GM23338 (cell line): ENCODE data around the gene FERMT3. TPM values are rescaled to one million over a fixed set of nuclear protein-coding genes. Genes with fewer than 3 reads are reported as not detected.
A peak's percentile ranks its signal among the peaks of the same experiment; 100 is the strongest.

ENCODE experiments used
- ATAC-seq: fragments of 200-7000 bp; cut with Tn5 transposase; 3 replicates; pipeline ENCODE4 v1.9.1; 2020
- DNase-seq: peaks from one replicate; pipeline ENCODE4 v3.0.0-alpha.2; 2015; ENCODE audit warnings: low spot score
- H2AFZ ChIP-seq: fragments of 200-600 bp; sonication (generic); 2 replicates; pipeline ENCODE4 v1.8.0; 2016; ENCODE audit warnings: antibody characterized with exemption, mild to moderate bottlenecking, moderate library complexity
- H3F3A ChIP-seq: fragments of 200-600 bp; sonication (generic); replicated peaks from 2 replicates; pipeline ENCODE4 v1.8.0; 2017; ENCODE audit warnings: antibody characterized with exemption, mixed run types, low read depth
- H3K27ac ChIP-seq: fragments of 200-600 bp; sonication (generic); 2 replicates; pipeline ENCODE4 v1.6.1; 2016; ENCODE audit warnings: low read depth
- H3K27me3 ChIP-seq: fragments of 200-600 bp; sonication (generic); 2 replicates; pipeline ENCODE4 v1.8.0; 2016; ENCODE audit warnings: mild to moderate bottlenecking, mixed run types, moderate library complexity; ENCODE audit not compliant: insufficient read depth
- H3K36me3 ChIP-seq: fragments of 200-600 bp; sonication (generic); 2 replicates; pipeline ENCODE4 v1.8.0; 2016; ENCODE audit warnings: mild to moderate bottlenecking; ENCODE audit not compliant: insufficient read depth
- H3K4me1 ChIP-seq: fragments of 200-600 bp; sonication (generic); 2 replicates; pipeline ENCODE4 v1.8.0; 2016; ENCODE audit warnings: mild to moderate bottlenecking, moderate library complexity; ENCODE audit not compliant: insufficient read depth
- H3K4me2 ChIP-seq: fragments of 200-600 bp; sonication (generic); 2 replicates; pipeline ENCODE4 v1.7.1; 2017; ENCODE audit warnings: mixed run types
- H3K4me3 ChIP-seq: fragments of 200-600 bp; sonication (generic); 2 replicates; pipeline ENCODE4 v1.6.1; 2016; ENCODE audit warnings: mixed run types
- H3K79me2 ChIP-seq: fragments of 200-600 bp; sonication (generic); replicated peaks from 2 replicates; pipeline ENCODE4 v1.8.0; 2017; ENCODE audit warnings: mild to moderate bottlenecking; ENCODE audit not compliant: insufficient read depth
- H3K9me2 ChIP-seq: fragments of 200-600 bp; sonication (generic); 2 replicates; pipeline ENCODE4 v1.8.0; 2017; ENCODE audit not compliant: insufficient read depth
- H4K20me1 ChIP-seq: fragments of 200-600 bp; sonication (generic); replicated peaks from 2 replicates; pipeline ENCODE4 v1.8.0; 2017; ENCODE audit warnings: mild to moderate bottlenecking; ENCODE audit not compliant: insufficient read depth
- H3K27ac Mint-ChIP-seq: 2 replicates; pipeline ENCODE4 v1.8.0; 2020; ENCODE audit warnings: inconsistent platforms, mild to moderate bottlenecking, moderate library complexity, mixed read lengths
- H3K27me3 Mint-ChIP-seq: 3 replicates; pipeline ENCODE4 v1.8.0; 2022; ENCODE audit warnings: low read depth, mild to moderate bottlenecking, moderate library complexity, mixed read lengths, inconsistent platforms; ENCODE audit not compliant: insufficient read depth, poor library complexity
- H3K36me3 Mint-ChIP-seq: 3 replicates; pipeline ENCODE4 v1.8.0; 2021; ENCODE audit warnings: low read depth, mild to moderate bottlenecking, inconsistent platforms, moderate library complexity, mixed read lengths
- H3K4me1 Mint-ChIP-seq: 3 replicates; pipeline ENCODE4 v1.8.0; 2020; ENCODE audit warnings: mild to moderate bottlenecking, inconsistent platforms, mixed read lengths
- H3K4me3 Mint-ChIP-seq: 3 replicates; pipeline ENCODE4 v1.8.0; 2021; ENCODE audit warnings: moderate library complexity, mild to moderate bottlenecking, inconsistent platforms, mixed read lengths
- H3K9me3 Mint-ChIP-seq: 3 replicates; pipeline ENCODE4 v1.8.0; 2020; ENCODE audit warnings: moderate library complexity, mild to moderate bottlenecking, inconsistent platforms, mixed read lengths
- ETS1 ChIP-seq: IDR thresholded peaks from 2 replicates; pipeline ENCODE4 v1.6.1; 2016; ENCODE audit warnings: antibody characterized with exemption
- EZH2 ChIP-seq: fragments of 200-600 bp; sonication (generic); IDR thresholded peaks from one replicate; pipeline ENCODE4 v1.8.0; 2017; ENCODE audit warnings: antibody characterized with exemption, mild to moderate bottlenecking, low read depth; ENCODE audit not compliant: unreplicated experiment
- EZH2phosphoT487 ChIP-seq: fragments of 200-600 bp; sonication (generic); IDR thresholded peaks from one replicate; pipeline ENCODE4 v1.8.1; 2018; ENCODE audit warnings: antibody characterized with exemption; ENCODE audit not compliant: unreplicated experiment
- JUNB ChIP-seq: IDR thresholded peaks from one replicate; pipeline ENCODE4 v1.6.1; 2016; ENCODE audit warnings: antibody characterized with exemption; ENCODE audit not compliant: unreplicated experiment
- POLR2AphosphoS5 ChIP-seq: IDR thresholded peaks from 2 replicates; pipeline ENCODE4 v1.6.1; 2016; ENCODE audit warnings: antibody characterized with exemption, low read depth
- ZNF114 ChIP-seq: fragments of 250-450 bp; sonication (Bioruptor Pico); IDR thresholded peaks from 2 replicates; pipeline ENCODE4 v1.5.0; 2020; ENCODE audit warnings: mild to moderate bottlenecking, moderate library complexity
- polyA plus RNA-seq: library from polyadenylated mRNA; unstranded; fragments of >200 nt; fragmentation: Nextera tagmentation; extraction: Ambion mirVana; gene quantifications from 2 replicates; pipeline ENCODE4 v1.2.1, GENCODE V29; 2016
- total RNA-seq: library from RNA; depleted of rRNA; stranded (reverse); fragments of >200 nt; shearing (Covaris generic); gene quantifications from 2 replicates; pipeline ENCODE4 v1.2.3, GENCODE V29; 2014
- TF ChIP-seq, protein P1 (sequence below): IDR thresholded peaks from one replicate; pipeline ENCODE4 v1.6.1; 2018; ENCODE audit warnings: antibody characterized with exemption; ENCODE audit not compliant: unreplicated experiment
- TF ChIP-seq, protein P2 (sequence below), 2 experiments: fragments of 200-600 bp in 1 of 2; sonication (generic) in 1 of 2; conservative IDR thresholded peaks; 2 replicates each; pipeline versions ENCODE4 v1.5.1 to v1.6.1; 2016 to 2017; ENCODE audit warnings: antibody characterized with exemption in 2 of 2, low read depth in 2 of 2, mild to moderate bottlenecking in 2 of 2, moderate library complexity in 1 of 2

Gene FERMT3
- total and polyA plus RNA-seq, 2 experiments from 2014 or later = 1.5 to 1.6 TPM

DNA sequence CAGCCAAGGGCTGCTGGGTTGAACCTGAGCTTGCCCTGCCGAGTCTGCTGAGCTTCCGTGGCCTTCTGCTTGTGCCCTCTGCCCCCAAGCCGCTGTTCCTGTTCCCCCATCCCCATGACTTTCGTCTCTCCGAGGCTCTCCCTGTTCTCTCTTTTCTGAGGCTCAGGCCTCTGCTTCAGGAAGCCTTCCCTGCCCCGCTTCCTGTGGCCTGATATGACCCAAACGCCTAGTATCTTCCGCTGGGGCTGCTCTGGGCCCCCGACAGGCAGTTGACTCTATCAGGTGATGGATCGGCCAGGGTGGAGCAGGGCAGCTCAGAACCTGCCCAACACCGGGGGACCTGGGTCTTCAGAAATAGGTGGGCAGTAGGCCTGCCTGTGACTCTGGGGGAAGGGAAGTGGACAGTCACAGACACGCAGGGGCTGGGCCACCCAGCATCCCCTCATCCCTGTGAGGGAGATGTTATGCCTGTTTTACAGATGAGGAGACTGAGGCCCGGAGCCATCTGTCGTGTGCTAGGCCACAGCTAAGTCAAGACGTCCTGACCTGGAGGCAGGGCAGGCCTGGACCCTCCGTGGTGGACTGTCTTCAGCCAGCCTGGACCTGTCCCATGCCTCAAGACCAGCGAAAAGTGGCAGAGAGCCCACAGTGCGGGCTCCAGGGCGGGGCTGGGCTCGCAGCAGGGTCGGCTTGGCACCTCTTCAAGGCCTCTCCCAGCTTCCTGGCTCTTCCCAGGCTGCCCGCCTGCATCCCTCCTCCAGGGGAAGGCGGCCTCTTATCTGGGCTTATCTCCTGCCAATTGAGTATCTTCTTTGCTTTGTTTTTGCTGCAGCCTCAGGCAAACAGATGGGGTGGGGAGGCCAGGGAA, 61.7 kb downstream of the FERMT3 start:
- Histone ChIP-seq H3K9me2 (no peaks in the 10 kb centered on the region), H3K36me3 (no peaks in the 10 kb centered on the region; the same call in 1 of the 2 replicates), H3K27ac (peak overlapping the region; percentile 81), H3K79me2 (no peaks in the 10 kb centered on the region), H3K4me3 (peak overlapping the region; percentile 73), H3F3A (peaks cover 33% of the 10 kb centered on the region), H2AFZ (no peak overlapping the region), H3K27me3 (no peaks in the 10 kb centered on the region), H4K20me1 (no peaks in the 10 kb centered on the region), H3K4me2 (peak overlapping the region; percentile 94), H3K4me1 (peaks cover 11% of the 10 kb centered on the region; the same call in 1 of the 2 replicates)
- ATAC-seq (no peak), DNase-seq (no peak)
- peaks cover 37% of the 10 kb centered on the region for H3K36me3 Mint-ChIP-seq
- H3K9me3 Mint-ChIP-seq = peaks cover 3% of the 10 kb centered on the region; the same call in 2 of the 3 replicates
- peaks cover 23% of the 10 kb centered on the region for H3K4me1 Mint-ChIP-seq
- H3K27me3 Mint-ChIP-seq = peaks cover 23% of the 10 kb centered on the region
- peak overlapping the region; percentile 94 for H3K4me3 Mint-ChIP-seq
- TF ChIP-seq POLR2AphosphoS5 (no peak), EZH2 (no peak), ZNF114 (CRISPR knock-in tag) (no peak), EZH2phosphoT487 (no peak), JUNB (no peak), ETS1 (no peak)
- H3K27ac Mint-ChIP-seq = peak overlapping the region; percentile 73; the same call in 1 of the 2 replicates

DNA sequence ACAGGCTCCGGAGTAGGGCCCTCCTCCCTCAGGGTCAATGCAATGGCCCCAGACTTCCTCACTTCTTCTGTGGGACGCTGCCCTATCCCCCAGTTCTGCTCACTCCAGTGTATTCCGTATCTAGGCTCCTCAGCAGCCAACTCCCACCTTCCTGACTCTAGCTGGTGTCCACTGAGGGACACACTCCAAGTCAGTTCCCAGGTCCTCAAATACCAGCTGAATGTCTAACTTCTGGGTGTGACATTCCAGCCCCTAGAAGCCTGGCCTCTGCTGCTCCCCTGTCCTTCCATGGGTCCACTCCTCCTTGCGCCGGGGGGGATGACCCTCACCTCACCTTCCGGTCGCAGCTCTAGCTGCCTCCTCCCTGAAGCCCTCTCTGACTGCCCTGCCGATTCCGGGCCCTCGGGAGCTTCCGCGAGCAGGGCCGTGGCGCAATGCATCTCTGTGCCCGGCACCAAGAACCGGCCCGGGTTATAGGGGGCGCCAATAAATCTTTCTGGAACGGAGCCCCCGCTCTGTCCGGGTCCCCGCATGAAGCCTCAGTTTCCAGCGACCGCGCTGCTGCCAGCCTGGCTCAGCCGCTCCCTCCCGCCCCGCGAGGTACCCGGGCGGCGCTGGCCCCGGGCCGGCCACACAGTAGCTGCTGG, 62.5 kb downstream of the FERMT3 start:
- H3K9me2 ChIP-seq = no peaks in the 10 kb centered on the region
- Mint-ChIP-seq H3K4me1 (peaks cover 23% of the 10 kb centered on the region), H3K9me3 (peaks cover 3% of the 10 kb centered on the region; the same call in 2 of the 3 replicates), H3K27me3 (peaks cover 23% of the 10 kb centered on the region), H3K27ac (peak overlapping the region; percentile 73), H3K4me3 (peak overlapping the region; percentile 94), H3K36me3 (peaks cover 31% of the 10 kb centered on the region)
- ATAC-seq = peak; percentile 13
- peak overlapping the region; percentile 81 for H3K27ac ChIP-seq
- no peaks in the 10 kb centered on the region for H3K36me3 ChIP-seq
- peaks cover 31% of the 10 kb centered on the region for H3F3A ChIP-seq
- TF ChIP-seq, protein P1, sequence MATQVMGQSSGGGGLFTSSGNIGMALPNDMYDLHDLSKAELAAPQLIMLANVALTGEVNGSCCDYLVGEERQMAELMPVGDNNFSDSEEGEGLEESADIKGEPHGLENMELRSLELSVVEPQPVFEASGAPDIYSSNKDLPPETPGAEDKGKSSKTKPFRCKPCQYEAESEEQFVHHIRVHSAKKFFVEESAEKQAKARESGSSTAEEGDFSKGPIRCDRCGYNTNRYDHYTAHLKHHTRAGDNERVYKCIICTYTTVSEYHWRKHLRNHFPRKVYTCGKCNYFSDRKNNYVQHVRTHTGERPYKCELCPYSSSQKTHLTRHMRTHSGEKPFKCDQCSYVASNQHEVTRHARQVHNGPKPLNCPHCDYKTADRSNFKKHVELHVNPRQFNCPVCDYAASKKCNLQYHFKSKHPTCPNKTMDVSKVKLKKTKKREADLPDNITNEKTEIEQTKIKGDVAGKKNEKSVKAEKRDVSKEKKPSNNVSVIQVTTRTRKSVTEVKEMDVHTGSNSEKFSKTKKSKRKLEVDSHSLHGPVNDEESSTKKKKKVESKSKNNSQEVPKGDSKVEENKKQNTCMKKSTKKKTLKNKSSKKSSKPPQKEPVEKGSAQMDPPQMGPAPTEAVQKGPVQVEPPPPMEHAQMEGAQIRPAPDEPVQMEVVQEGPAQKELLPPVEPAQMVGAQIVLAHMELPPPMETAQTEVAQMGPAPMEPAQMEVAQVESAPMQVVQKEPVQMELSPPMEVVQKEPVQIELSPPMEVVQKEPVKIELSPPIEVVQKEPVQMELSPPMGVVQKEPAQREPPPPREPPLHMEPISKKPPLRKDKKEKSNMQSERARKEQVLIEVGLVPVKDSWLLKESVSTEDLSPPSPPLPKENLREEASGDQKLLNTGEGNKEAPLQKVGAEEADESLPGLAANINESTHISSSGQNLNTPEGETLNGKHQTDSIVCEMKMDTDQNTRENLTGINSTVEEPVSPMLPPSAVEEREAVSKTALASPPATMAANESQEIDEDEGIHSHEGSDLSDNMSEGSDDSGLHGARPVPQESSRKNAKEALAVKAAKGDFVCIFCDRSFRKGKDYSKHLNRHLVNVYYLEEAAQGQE = no peak
- TF ChIP-seq, protein P2, sequence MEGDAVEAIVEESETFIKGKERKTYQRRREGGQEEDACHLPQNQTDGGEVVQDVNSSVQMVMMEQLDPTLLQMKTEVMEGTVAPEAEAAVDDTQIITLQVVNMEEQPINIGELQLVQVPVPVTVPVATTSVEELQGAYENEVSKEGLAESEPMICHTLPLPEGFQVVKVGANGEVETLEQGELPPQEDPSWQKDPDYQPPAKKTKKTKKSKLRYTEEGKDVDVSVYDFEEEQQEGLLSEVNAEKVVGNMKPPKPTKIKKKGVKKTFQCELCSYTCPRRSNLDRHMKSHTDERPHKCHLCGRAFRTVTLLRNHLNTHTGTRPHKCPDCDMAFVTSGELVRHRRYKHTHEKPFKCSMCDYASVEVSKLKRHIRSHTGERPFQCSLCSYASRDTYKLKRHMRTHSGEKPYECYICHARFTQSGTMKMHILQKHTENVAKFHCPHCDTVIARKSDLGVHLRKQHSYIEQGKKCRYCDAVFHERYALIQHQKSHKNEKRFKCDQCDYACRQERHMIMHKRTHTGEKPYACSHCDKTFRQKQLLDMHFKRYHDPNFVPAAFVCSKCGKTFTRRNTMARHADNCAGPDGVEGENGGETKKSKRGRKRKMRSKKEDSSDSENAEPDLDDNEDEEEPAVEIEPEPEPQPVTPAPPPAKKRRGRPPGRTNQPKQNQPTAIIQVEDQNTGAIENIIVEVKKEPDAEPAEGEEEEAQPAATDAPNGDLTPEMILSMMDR (conservative IDR thresholded peaks at IDR 0.05; ENCODE audit: low read depth in 2 of 2) = 0 out of 4 replicates have a peak, but pooled peaks of 1 of the 2 experiments have one; percentile 6
- peak; percentile 53 for DNase-seq
- peak overlapping the region; percentile 94 for H3K4me2 ChIP-seq
- H3K27me3 ChIP-seq = no peaks in the 10 kb centered on the region
- no peaks in the 10 kb centered on the region for H4K20me1 ChIP-seq
- H2AFZ ChIP-seq = no peak overlapping the region
- H3K4me3 ChIP-seq = peak overlapping the region; percentile 73
- H3K4me1 ChIP-seq = peaks cover 11% of the 10 kb centered on the region; the same call in 1 of the 2 replicates
- no peaks in the 10 kb centered on the region for H3K79me2 ChIP-seq
